Tibial artery (tissue), 4 donors: ENCODE data around the gene C10orf95.
A peak's percentile ranks its signal among the peaks of the same experiment; 100 is the strongest.

ENCODE experiments used
- DNase-seq, 2 donors: peaks; one replicate each; pipeline ENCODE4 v3.0.0-alpha.2; 2019
- H3K27ac ChIP-seq, 2 donors: fragments of 200-600 bp; sonication (generic) in 1 of 2; 1 replicate in 1 of 2; 2 replicates in 1 of 2; pipeline ENCODE4 v1.5.1; 2018 to 2019; ENCODE audit warnings: mild to moderate bottlenecking in 1 of 2
- H3K27me3 ChIP-seq, 2 donors: fragments of 200-600 bp; sonication (generic) in 1 of 2; one replicate each; pipeline versions ENCODE4 v1.5.1 to v1.6.0; 2016 to 2019
- H3K36me3 ChIP-seq, 3 donors: fragments of 200-600 bp; sonication (generic) in 2 of 3; one replicate each; pipeline ENCODE4 v1.5.1; 2016 to 2019; ENCODE audit warnings: mild to moderate bottlenecking in 2 of 3
- H3K4me1 ChIP-seq, 4 donors: fragments of 200-600 bp; sonication (generic) in 2 of 4; 1 replicate in 3 of 4; 2 replicates in 1 of 4; pipeline ENCODE4 v1.5.1; 2016 to 2019
- H3K4me3 ChIP-seq, 2 donors: fragments of 200-600 bp; sonication (generic) in 1 of 2; 1 replicate in 1 of 2; 2 replicates in 1 of 2; pipeline ENCODE4 v1.5.1; 2018 to 2019; ENCODE audit warnings: mild to moderate bottlenecking in 2 of 2
- H3K9me3 ChIP-seq, 3 donors: fragments of 200-600 bp; sonication (generic) in 1 of 3; one replicate each; pipeline ENCODE4 v1.5.1; 2016 to 2019
- intact Hi-C: fragments of 100-400 bp; cut with DNase I; formaldehyde crosslinking; loops from one replicate; pipeline ENCODE4 v1.15.0; 2023; ENCODE audit warnings: low total_unique reads
- TF ChIP-seq, protein P1 (sequence below), 2 experiments: fragments of 200-600 bp in 1 of 2; fragments of 450-650 bp in 1 of 2; IDR thresholded peaks; one replicate each; pipeline ENCODE4 v1.5.1; 2017 to 2019; ENCODE audit warnings: antibody characterized with exemption in 2 of 2, mild to moderate bottlenecking in 1 of 2, moderate library complexity in 1 of 2

C10orf95 gene

DNA sequence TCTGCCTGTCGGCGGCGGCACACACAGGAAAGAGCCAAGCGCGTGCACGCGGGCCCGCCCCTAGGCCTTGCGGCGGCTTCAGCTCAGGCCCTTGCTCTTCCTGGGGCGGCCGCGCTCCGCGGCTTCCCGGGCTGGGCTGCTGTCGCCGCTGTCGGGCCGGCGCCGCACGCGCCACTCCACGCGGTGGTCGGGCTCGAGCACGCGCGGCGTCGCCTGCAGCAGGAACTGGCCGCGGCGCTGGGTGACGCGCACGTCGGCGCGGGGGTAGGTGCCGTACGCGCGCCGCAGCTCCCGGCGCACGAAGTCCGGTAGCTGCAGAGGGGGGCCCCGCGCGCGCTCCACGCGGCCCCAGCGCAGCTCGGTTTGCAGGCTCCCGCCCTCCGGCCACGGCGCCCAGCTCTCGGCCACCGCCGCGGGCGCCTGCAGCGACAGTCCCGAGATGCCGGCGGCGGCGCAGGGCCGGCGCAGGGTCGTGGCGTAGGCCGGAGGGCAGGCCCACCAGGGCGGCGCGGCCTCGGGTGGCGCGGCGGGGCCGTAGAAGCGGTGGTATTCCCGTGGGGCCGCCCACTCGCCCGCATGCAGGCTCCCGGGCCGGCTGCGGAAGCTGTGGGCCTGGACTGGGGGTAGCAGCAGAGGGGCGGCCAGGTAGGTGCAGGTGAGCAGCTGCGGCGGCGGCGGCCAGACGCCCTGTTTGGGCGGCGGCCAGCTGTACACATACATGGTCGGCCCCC, 804 bp downstream of the C10orf95 start:
- TF ChIP-seq, protein P1, sequence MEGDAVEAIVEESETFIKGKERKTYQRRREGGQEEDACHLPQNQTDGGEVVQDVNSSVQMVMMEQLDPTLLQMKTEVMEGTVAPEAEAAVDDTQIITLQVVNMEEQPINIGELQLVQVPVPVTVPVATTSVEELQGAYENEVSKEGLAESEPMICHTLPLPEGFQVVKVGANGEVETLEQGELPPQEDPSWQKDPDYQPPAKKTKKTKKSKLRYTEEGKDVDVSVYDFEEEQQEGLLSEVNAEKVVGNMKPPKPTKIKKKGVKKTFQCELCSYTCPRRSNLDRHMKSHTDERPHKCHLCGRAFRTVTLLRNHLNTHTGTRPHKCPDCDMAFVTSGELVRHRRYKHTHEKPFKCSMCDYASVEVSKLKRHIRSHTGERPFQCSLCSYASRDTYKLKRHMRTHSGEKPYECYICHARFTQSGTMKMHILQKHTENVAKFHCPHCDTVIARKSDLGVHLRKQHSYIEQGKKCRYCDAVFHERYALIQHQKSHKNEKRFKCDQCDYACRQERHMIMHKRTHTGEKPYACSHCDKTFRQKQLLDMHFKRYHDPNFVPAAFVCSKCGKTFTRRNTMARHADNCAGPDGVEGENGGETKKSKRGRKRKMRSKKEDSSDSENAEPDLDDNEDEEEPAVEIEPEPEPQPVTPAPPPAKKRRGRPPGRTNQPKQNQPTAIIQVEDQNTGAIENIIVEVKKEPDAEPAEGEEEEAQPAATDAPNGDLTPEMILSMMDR (IDR thresholded peaks at IDR 0.05): no peak

DNA sequence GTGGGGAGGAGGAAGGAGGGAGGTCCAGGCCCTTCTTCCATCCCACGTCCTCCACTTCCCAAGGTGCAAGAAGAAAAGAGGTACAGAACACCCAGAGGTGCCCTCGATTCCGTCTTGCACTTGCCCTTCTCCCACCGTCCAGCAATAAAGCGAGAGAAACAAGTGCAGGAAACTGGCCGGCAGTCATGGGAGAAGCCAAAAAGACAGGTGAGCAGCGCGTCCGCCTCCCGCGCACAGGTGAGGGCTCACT, 1.3 kb downstream of the C10orf95 start:
- TF ChIP-seq, protein P1 (IDR thresholded peaks at IDR 0.05): no peak
- Histone ChIP-seq H3K4me3 (peak overlapping the region; percentile 69 to 93), H3K4me1 (peaks cover 0 to 24% (median 14%) of the 10 kb centered on the region in 4 donors), H3K27me3 (peaks cover 0 to 3% of the 10 kb centered on the region in 2 donors), H3K27ac (peak overlapping the region; percentile 80 to 81), H3K36me3 (no peaks in the 10 kb centered on the region), H3K9me3 (no peaks in the 10 kb centered on the region)
- DNase-seq: no peak
- intact Hi-C loops: no loop called here

More for the DNA sequence above, 804 bp downstream of the C10orf95 start:
- Histone ChIP-seq H3K4me1 (peaks cover 0 to 24% (median 14%) of the 10 kb centered on the region in 4 donors), H3K36me3 (no peaks in the 10 kb centered on the region), H3K27me3 (peaks cover 0 to 3% of the 10 kb centered on the region in 2 donors), H3K9me3 (no peaks in the 10 kb centered on the region), H3K4me3 (peak overlapping the region; percentile 69 to 93), H3K27ac (peak overlapping the region; percentile 80 to 81)
- intact Hi-C loops: no loop called here
- peak; percentile 68 to 85 for DNase-seq

DNA sequence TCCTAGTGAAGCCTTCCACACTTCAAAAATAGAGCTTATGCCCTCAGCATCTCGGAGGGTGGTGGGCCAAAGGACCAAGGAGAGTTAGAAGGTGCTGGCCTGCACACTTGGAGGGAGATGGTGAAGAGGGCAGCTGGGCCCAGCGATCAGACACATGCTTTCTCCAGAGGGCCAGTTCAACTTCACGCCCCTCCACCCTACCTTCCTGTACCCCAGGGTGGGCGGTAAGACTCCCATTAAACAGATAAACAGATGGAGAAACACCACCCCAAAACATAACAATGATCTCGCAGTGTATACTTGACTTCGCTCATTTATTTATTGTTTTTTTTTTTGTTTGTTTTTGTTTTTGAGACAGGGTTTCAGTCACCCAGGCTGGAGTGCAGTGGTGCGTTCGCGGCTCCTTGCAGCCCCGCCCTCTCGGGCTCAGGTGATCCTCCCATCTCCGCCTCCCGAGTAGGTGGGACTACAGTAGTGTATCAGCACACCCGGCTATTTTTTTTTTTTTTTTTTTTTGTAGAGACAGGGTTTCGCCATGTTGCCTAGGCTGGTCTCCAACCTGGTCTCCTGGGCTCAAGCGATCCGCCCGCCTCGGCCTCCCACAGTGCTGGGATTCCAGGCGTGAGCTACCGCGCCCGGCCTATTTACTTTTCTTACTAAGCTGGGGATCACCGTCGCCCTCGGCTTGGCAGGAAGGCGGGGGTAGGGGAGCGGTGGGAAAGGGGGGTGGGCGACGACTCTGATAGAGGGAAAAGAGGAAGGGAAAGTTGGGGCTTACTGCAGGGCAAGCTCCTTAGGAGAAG, 1.8 kb downstream of the C10orf95 start:
- Histone ChIP-seq H3K4me1 (peaks cover 0 to 24% (median 14%) of the 10 kb centered on the region in 4 donors), H3K27ac (peak overlapping the region; percentile 80 to 81), H3K36me3 (no peaks in the 10 kb centered on the region), H3K4me3 (peak overlapping the region; percentile 69 to 93), H3K27me3 (peaks cover 0 to 3% of the 10 kb centered on the region in 2 donors), H3K9me3 (no peaks in the 10 kb centered on the region)
- intact Hi-C loops: no loop called here
- DNase-seq: peak in 1 of 2 donors; percentile 73
- TF ChIP-seq, protein P1 (IDR thresholded peaks at IDR 0.05): no peak

DNA sequence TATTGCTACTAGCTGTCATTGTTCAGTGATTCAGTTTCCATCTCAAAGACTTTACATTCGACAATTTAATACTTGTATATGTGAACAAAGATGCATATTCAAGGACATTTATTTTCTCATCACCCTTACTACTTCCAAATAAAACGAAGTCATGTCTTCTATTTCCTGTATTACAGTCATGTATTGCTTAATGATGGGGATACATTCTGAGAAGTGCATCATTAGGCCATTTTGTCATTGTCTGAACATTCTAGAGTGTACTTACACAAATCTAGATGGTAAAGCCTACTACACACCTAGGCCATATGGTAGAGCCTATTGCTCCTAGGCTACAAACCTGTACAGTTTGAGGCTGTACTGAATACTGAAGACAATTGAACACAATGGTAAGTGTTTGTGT, 6.5 kb downstream of the C10orf95 start:
- no peak for DNase-seq
- Histone ChIP-seq H3K27ac (no peak overlapping the region), H3K4me1 (peaks cover 0 to 8% (median 5%) of the 10 kb centered on the region in 4 donors), H3K27me3 (peaks cover 0 to 7% of the 10 kb centered on the region in 2 donors), H3K4me3 (no peak overlapping the region), H3K9me3 (no peaks in the 10 kb centered on the region), H3K36me3 (no peaks in the 10 kb centered on the region)
- intact Hi-C loops: no loop called here
- TF ChIP-seq, protein P1 (IDR thresholded peaks at IDR 0.05): no peak

DNA sequence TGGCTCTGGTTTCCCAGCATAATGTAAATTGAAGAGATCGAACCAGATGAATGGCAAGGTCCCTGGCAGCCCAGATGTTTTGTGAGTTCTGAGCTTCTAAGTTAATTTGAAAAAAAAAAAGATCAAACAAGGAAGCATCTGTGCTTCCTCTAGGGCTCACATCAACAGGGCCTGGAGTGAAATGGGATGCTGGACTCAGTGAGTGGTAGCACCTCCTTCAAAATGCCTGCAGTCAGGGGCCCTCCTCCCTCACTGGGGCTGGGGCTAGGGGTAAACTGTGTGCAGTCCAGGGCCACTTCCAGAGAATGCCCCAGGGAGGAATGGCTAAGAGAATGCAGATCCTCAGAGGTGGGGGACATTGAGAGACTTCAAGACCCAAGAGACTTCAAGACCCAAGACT, 13.0 kb downstream of the C10orf95 start:
- Histone ChIP-seq H3K9me3 (no peaks in the 10 kb centered on the region), H3K4me1 (peaks cover 0 to 9% (median 7%) of the 10 kb centered on the region in 4 donors), H3K4me3 (no peak overlapping the region), H3K36me3 (no peaks in the 10 kb centered on the region), H3K27ac (no peak overlapping the region), H3K27me3 (peaks cover 0 to 48% of the 10 kb centered on the region in 2 donors)
- TF ChIP-seq, protein P1 (IDR thresholded peaks at IDR 0.05): no peak
- no peak for DNase-seq
- intact Hi-C loops: no loop called here
